Cardiac muscle cell (in vitro differentiated cells and primary cell): ENCODE data around the gene IMMP2L. TPM values are rescaled to one million over a fixed set of nuclear protein-coding genes. Genes with fewer than 3 reads are reported as not detected.
"Not testable (repeated sequence)": the region's sequence is repeated elsewhere in the genome, so short reads cannot be mapped to it uniquely, and the experiment has no call there.

Source experiments
- DNase-seq, 2 donors: peaks; one replicate each; pipeline versions ENCODE4 v3.0.0 to v3.0.0-alpha.2; 2010 to 2017; ENCODE audit warnings: low read depth in 1 of 2, low spot score in 1 of 2
- H3K27ac ChIP-seq: fragments of 200-600 bp; sonication (generic); 2 replicates; pipeline ENCODE4 v1.5.1; 2016
- H3K27me3 ChIP-seq: fragments of 200-600 bp; sonication (generic); 2 replicates; pipeline ENCODE4 v1.6.0; 2016; ENCODE audit warnings: control low read depth
- H3K36me3 ChIP-seq: fragments of 200-600 bp; sonication (generic); 2 replicates; pipeline ENCODE4 v1.5.1; 2016; ENCODE audit warnings: control low read depth
- H3K4me1 ChIP-seq: fragments of 200-600 bp; sonication (generic); 2 replicates; pipeline ENCODE4 v1.8.1; 2017; ENCODE audit warnings: low read depth, mild to moderate bottlenecking, mixed run types
- H3K4me3 ChIP-seq: fragments of 200-600 bp; sonication (generic); 2 replicates; pipeline ENCODE4 v1.5.1; 2016; ENCODE audit warnings: mild to moderate bottlenecking
- H3K9me3 ChIP-seq: fragments of 200-600 bp; sonication (generic); 2 replicates; pipeline ENCODE4 v1.5.1; 2017; ENCODE audit warnings: low read depth, mild to moderate bottlenecking, control low read depth
- CTCF ChIP-seq: IDR thresholded peaks from 2 replicates; pipeline ENCODE4 v1.5.1; 2012; ENCODE audit warnings: low read depth, mild to moderate bottlenecking, low read length
- polyA plus RNA-seq: library from polyadenylated mRNA; unstranded; fragments of >200 nt; fragmentation: Nextera tagmentation; extraction: Ambion mirVana; gene quantifications from 2 replicates; pipeline ENCODE4 v1.2.1, GENCODE V29; 2016
- total RNA-seq: library from RNA; depleted of rRNA; stranded (reverse); fragments of >200 nt; gene quantifications from 2 replicates; pipeline ENCODE4 v1.2.3, GENCODE V29; 2016

IMMP2L gene
- total and polyA plus RNA-seq, 2 experiments from 2014 or later: 6.0 to 11.9 TPM

- no peaks in the 10 kb centered on the region for H3K27me3 ChIP-seq
- TF ChIP-seq CTCF: no peak
- no peak overlapping the region for H3K4me3 ChIP-seq
- H3K4me1 ChIP-seq: peaks cover 13% of the 10 kb centered on the region
- no peak overlapping the region for H3K27ac ChIP-seq
- no peaks in the 10 kb centered on the region for H3K9me3 ChIP-seq
- H3K36me3 ChIP-seq: no peaks in the 10 kb centered on the region
- no peak for DNase-seq
Measured at GRCh38 chr7:111074071-111074747, 488.1 kb downstream of the IMMP2L start.

GRCh38 chr7:111072658-111073057 is 489.6 kb downstream of the IMMP2L start:
- H3K4me1 ChIP-seq: peaks cover 13% of the 10 kb centered on the region
- DNase-seq, H3K9me3 ChIP-seq, H3K36me3 ChIP-seq, H3K27ac ChIP-seq, H3K27me3 ChIP-seq, H3K4me3 ChIP-seq: not testable (repeated sequence)

- no peaks in the 10 kb centered on the region for H3K9me3 ChIP-seq
- H3K4me1 ChIP-seq: peaks cover 13% of the 10 kb centered on the region
- H3K36me3 ChIP-seq: no peaks in the 10 kb centered on the region
- TF ChIP-seq CTCF: no peak
- no peak overlapping the region for H3K4me3 ChIP-seq
- H3K27ac ChIP-seq: no peak overlapping the region
- no peaks in the 10 kb centered on the region for H3K27me3 ChIP-seq
- DNase-seq: no peak
Measured at GRCh38 chr7:111071556-111071955, 490.7 kb downstream of the IMMP2L start.

- no peak for TF ChIP-seq CTCF
- Histone ChIP-seq H3K36me3 (no peaks in the 10 kb centered on the region), H3K27ac (no peak overlapping the region), H3K4me3 (no peak overlapping the region), H3K27me3 (no peaks in the 10 kb centered on the region), H3K4me1 (no peaks in the 10 kb centered on the region), H3K9me3 (no peaks in the 10 kb centered on the region)
- DNase-seq: no peak
Measured at GRCh38 chr7:111068618-111069017, 493.7 kb downstream of the IMMP2L start.

GRCh38 chr7:111067682-111068081 is 494.6 kb downstream of the IMMP2L start:
- H3K9me3 ChIP-seq: no peaks in the 10 kb centered on the region
- no peak overlapping the region for H3K27ac ChIP-seq
- no peak overlapping the region for H3K4me3 ChIP-seq
- TF ChIP-seq CTCF: no peak
- no peaks in the 10 kb centered on the region for H3K4me1 ChIP-seq
- H3K36me3 ChIP-seq: no peaks in the 10 kb centered on the region
- DNase-seq: no peak
- no peaks in the 10 kb centered on the region for H3K27me3 ChIP-seq

GRCh38 chr7:111067251-111067650 is 495.0 kb downstream of the IMMP2L start:
- no peaks in the 10 kb centered on the region for H3K4me1 ChIP-seq
- no peak for TF ChIP-seq CTCF
- no peaks in the 10 kb centered on the region for H3K36me3 ChIP-seq
- H3K4me3 ChIP-seq: no peak overlapping the region
- no peaks in the 10 kb centered on the region for H3K9me3 ChIP-seq
- no peak overlapping the region for H3K27ac ChIP-seq
- H3K27me3 ChIP-seq: no peaks in the 10 kb centered on the region
- no peak for DNase-seq
